NCI-H2107 treated with DMSO at 0.1 percent for 48 hours (cell line): ENCODE results near the gene WDR54.
"Not testable (repeated sequence)": the region's sequence is repeated elsewhere in the genome, so short reads cannot be mapped to it uniquely, and the experiment has no call there.

ENCODE experiments used
- DNase-seq: peaks from one replicate; lab custom pipeline; 2025; ENCODE audit not compliant: unreplicated experiment; lab: John Stamatoyannopoulos, UW

Gene WDR54

GRCh38 chr2:74406035-74406434 lies 15.5 kb upstream of the WDR54 start:
- no peak for DNase-seq

DNA sequence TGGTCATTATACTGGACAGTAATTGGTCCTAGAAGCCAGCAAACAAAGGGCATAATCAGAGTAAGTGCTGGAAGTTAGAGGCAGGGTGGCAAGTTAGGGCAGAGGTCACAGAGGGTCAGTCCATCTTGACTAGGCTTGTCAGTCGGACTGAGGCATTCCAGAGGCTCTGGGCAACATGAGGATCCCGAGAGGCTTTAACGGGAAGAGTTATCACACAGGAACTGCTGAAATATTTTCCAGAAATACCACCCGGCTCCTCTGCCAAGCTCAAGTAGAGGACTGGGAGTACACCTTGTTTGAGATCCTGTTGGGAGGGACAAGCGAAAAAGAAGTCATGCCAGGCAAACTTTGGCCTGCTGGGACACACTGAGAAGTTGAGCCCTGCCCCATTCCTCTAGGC lies 13.8 kb upstream of the WDR54 start:
- DNase-seq, result no peak

GRCh38 chr2:74413001-74413698 lies 8.4 kb upstream of the WDR54 start:
- DNase-seq, result no peak

DNA sequence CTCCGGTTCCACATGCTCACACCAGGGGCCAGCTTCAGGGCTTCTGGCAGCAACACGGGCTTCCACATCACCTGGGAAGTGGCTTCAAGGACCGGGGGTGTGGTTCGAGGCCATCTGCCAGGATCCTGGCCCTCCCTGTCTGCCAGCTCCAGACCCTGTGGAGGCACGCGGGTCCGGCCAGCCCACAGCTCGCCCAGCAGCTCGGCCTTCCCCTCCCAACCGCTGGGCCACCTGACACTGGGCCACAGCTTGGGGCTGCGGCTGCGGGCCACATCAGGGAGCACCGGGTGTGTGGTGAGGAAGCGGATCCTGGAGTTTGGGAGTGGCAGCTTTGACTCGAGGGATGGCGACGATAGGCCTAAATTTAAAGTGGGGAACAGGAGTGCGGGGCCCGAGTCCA lies 7.1 kb upstream of the WDR54 start:
- DNase-seq, result no peak

DNA sequence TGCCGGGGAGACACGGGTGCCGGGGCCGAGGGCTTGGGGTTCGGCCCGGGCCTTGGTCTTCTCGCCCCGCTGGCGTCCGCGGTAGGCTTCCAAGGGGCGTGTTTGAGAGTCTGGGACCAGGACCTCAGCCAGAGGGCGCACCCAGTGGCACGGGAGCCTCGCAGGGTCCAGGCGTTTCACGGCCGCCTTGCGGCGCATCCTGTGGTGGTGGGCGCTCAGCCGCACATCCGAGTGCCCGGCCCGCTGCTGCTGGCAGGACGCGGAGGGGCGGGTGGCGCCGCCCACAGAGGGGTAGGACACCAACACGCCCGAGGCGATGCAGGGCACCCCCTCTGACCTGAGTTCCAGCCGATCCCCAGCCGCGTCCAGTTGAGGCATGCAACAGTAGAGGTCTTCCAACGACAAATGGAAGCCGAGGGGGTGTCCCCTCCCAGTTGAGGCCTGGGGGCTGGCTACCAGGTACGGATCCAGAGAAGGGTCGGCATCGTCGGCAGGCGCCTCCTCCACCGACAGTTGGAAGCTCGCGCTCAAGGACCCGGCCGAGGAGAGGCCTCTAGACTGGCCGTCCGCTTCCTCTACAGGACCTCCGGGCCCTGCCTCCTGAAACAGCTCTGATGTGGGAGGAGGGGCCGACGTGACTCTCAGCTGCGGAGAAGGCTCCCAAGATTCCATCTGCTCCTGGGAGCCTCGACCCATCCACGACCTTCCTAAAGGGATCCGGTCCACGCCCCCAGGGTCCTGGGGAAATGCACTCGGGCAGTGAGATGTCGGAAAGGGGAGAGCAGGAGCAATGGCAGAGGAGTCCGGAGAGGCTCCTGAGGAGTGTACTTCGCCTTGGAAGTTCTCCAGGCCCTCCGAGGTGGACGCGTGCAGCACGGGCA lies 6.4 kb upstream of the WDR54 start:
- no peak for DNase-seq

- DNase-seq, result no peak
These were observed 5.7 kb upstream of the WDR54 start for GRCh38 chr2:74415762-74416395.

- no peak for DNase-seq
These were observed 4.8 kb upstream of the WDR54 start for GRCh38 chr2:74416778-74417177.

GRCh38 chr2:74417197-74417596 lies 4.3 kb upstream of the WDR54 start:
- no peak for DNase-seq

- no peak for DNase-seq
These were observed 3.8 kb upstream of the WDR54 start for GRCh38 chr2:74417763-74418162.

DNA sequence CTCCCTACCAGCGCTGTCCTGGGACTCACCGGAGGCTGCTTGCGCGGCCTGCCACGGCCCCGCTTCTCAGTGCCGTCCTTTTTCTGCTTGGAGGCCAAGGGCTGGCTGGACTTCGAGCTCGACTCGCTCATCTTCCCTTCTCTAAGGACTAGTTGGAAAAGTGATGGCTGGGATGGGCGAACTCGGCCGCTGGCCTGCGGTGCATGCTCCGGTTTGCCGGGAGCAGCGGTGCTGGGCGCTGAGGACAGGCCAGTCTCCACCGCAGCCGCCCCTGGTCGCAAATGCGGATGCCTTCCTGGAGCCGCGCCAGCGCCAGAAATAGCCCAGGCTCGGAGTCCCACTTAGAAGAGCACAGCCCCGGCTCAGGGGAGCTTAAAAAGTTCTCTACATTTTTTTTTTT lies 3.2 kb upstream of the WDR54 start:
- DNase-seq, result no peak

GRCh38 chr2:74419345-74419744 lies 2.2 kb upstream of the WDR54 start:
- no peak for DNase-seq

DNA sequence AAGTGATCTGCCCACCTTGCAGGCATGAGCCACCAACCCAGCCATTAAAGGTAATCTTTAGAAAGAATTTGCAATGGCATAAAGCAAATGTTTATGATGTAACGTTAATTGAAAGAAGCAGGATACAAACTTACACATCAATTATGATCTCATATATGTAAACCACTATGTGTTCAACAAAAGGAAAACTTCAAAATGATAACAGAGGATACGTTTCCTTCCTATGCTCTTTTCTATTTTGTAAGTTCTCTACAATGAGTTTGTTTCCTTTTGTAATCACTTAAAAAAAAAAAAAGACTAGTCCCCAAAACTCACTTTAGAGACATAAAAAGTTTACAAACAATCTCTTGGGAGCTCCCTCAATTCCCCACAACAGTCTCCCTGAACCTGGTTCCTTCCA lies 1.5 kb upstream of the WDR54 start:
- DNase-seq, result no peak

- DNase-seq, result not testable (repeated sequence)
These were observed 957 bp upstream of the WDR54 start for GRCh38 chr2:74420443-74421103.

GRCh38 chr2:74423231-74424095 lies 1.9 kb downstream of the WDR54 start:
- no peak for DNase-seq

DNA sequence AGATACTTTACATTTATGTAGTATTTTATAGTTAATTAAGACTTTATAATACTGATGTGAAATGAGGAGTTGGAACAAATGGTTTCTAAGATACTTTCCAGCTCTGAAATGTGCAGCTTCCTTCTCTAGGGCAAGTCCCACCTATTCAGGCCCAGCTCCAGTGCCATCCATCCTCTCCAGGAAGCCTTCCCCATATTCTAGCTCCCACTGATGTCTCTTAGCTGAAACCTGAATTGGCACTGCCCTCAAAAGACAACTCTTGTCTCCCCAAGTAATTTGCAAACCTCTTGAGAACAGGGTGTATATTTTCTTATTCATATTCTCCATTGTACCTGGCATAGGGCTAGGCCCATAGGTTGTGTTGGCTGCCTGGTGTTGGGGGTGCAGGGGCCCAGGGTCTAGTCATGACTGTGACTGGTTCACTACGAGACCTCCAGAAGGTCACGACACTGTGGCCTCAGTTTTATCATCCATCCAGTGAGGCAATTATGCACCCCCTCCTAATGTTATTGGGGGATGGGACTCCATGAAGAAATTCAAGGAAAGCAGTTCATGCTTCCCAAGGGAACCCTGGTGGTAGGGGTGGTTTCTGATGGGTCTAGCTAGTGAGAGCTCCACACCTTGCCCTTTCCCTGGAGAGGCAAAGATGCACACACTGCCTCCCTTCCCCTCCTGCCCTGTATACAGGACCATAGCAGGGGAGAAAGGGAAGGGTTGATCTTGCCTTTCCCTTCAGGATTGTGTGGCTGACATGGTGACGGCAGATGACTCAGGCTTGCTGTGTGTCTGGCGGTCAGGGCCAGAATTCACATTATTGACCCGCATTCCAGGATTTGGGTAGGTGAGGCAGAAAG lies 2.8 kb downstream of the WDR54 start:
- DNase-seq, result no peak

DNA sequence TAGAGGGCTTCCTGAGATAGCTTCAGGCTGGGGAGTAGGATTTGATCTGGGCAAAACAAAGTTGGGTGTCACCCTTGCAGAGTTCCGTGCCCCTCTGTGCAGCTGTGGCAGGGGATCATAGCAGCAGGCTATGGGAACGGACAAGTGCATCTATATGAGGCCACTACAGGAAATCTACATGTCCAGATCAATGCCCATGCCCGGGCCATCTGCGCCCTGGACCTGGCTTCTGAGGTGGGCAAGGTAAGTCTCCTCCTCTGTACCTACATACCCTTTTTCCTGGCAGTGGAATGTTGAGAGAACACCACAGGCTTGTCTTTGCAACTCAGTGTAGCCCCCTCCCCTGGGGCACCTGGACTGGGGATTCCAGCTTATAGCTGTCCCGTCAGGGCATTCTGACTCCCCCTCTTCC lies 3.5 kb downstream of the WDR54 start:
- DNase-seq, result no peak

GRCh38 chr2:74425523-74425922 lies 4.0 kb downstream of the WDR54 start:
- DNase-seq, result no peak

DNA sequence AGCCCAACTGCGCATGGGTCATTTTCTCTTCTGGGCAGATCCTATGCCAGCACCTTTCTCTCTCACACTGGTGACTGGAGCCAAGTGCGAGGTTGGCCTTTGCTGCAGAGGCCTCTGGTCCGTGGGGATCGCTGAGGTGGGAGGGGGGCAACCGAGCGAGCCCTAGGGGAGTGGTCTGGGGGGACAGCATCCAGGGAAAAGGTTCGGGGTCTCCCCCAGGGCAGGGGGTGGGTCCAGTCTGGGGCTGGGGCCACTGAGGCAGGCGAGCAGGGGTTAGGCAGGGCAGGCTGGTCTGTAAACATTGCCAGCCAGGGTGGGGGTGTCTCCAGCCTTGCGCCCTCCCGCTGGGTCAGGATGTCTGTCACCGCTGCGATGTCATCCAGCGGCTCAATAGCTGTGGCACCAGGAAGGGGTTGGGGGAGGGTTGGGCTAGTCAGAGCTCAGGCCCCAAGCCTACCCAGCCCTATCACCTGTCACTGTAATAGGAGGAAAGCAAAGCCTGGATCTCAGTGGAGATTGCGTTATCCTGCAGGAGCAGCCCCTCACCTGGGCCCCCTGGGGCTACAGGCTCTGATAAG lies 4.7 kb downstream of the WDR54 start:
- no peak for DNase-seq

GRCh38 chr2:74427551-74427950 lies 6.0 kb downstream of the WDR54 start:
- DNase-seq, result no peak
